ENCODE data around the gene PPAN.

The PPAN gene

GRCh38 chr19:10141479-10141878 lies 35.3 kb downstream of the PPAN start:
- no peak for DNase-seq (ENCODE audit: low read depth)

GRCh38 chr19:10141973-10142372 lies 35.8 kb downstream of the PPAN start:
- no peak for DNase-seq (ENCODE audit: low read depth)

GRCh38 chr19:10142701-10143375 lies 36.7 kb downstream of the PPAN start:
- DNase-seq (ENCODE audit: low read depth): no peak

- DNase-seq (ENCODE audit: low read depth): no peak
These were observed 37.5 kb downstream of the PPAN start for GRCh38 chr19:10143681-10144080.

DNA sequence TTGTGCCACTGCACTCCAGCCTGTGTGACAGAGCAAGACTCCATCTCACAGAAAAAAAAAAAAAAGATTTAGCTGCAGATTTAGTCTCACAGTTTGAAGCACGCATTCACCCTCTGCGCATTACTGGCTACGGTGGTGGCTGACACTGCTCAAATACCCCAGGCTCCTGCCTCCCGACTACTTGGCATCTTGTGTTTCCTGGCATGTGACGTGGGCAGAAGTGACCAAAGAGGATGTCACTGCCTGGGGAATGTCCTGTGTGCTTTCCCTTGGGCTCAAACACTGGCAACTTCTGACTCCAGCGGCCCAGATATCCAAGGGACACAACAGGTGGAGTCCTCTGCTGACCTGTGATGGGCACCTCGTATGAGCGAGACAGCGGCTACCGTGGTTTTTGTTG lies 38.2 kb downstream of the PPAN start:
- DNase-seq (ENCODE audit: low read depth): no peak

- no peak for DNase-seq (ENCODE audit: low read depth)
These were observed 38.9 kb downstream of the PPAN start for GRCh38 chr19:10145031-10145430.

- no peak for DNase-seq (ENCODE audit: low read depth)
These were observed 40.0 kb downstream of the PPAN start for GRCh38 chr19:10146142-10146541.

- no peak for DNase-seq (ENCODE audit: low read depth)
These were observed 43.3 kb downstream of the PPAN start for GRCh38 chr19:10149427-10149826.

GRCh38 chr19:10151521-10151920 lies 45.4 kb downstream of the PPAN start:
- no peak for DNase-seq (ENCODE audit: low read depth)

DNA sequence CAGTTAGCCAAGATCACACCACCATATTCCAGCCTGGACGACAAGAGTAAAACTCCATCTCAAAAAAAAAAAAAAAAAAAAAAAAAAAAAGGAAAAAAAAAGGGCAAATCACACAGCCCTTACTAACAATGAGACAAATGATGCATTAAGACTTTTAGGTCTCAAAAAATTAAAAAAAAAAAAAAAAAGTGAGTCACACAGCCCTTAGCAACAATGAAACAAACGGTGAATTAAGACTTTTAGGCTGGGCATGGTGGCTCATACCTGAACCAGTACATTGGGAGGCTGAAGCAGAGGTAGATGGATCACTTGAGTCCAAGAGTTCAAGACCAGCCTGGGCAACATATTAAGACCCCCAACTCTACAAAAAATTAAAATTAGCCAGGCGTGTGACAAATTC lies 45.9 kb downstream of the PPAN start:
- DNase-seq (ENCODE audit: low read depth): no peak

DNA sequence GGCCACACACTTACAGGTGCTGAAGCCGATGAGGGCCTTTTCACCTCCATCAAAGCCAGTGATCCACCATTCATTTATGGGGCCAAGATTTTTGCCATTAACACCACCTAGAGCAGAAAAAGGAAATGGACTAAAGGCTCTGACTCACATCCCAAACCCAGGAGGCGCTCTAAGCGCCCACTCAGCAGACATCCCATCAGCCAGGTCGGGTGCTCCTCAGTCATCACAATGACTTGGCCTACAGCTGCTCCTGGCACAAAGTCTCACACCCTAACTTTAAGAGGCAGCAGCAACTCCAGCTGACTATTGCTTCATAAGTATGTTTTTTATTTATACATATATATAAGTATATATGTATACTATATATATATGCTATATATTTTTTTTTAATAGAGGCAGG lies 49.7 kb downstream of the PPAN start:
- no peak for DNase-seq (ENCODE audit: low read depth)

DNA sequence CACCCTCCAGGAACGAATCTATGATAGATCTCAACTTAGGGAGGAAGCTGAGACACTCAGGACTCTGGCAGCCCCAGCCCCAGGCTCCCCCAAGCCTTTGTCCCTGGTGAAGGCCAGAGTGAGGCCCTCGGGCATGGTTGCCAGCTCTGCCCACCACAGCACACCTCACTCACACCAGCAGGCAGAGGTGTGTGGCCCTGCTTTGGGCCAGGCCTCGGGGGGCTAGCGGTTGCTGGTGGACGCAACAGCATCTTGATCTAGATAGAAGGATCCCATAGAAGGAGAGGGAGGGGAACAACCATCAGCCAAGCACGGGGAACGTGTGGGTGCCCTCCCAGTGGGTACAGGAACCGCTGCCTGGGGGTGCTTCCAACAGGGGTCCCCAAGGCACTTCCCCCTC lies 51.9 kb downstream of the PPAN start:
- DNase-seq (ENCODE audit: low read depth): no peak

DNA sequence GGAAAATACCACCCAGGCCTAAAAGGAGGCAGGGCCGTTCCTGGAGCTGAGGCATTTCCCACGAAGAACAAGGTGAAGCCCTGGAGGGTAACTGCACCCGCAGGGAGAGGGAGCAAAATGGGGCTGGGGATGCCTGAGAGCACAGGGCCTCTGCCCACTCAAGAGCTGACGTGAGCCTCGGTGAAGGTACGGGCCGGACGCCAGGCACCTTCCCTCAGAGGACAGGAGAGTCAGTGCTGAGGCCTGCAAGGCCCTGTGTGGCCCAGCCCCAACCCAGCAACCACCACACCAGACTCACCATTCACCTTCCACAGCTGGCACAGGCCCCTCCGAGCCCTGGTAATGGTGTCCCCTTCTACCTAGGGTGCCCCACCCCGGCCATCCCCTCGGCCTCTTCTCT lies 52.3 kb downstream of the PPAN start:
- DNase-seq (ENCODE audit: low read depth): no peak

- DNase-seq (ENCODE audit: low read depth): no peak
These were observed 53.4 kb downstream of the PPAN start for GRCh38 chr19:10159610-10160009.

Measured in stimulated activated CD8-positive, alpha-beta memory T cell treated with anti-CD3 and anti-CD28 coated beads, Interleukin-15, amount 100 ng/mL, for 24 hours (primary cell).